GM10248 (cell line): Measurements from ENCODE around the gene CASKIN1.

Experiments
- CTCF ChIA-PET: fragments of 300-600 bp; sonication (Branson Sonifier 250); formaldehyde crosslinking; extraction: SDS; loops from one replicate; lab custom pipeline; 2021; ENCODE audit warnings: antibody characterized with exemption; lab: Yijun Ruan, JAX
- POLR2A ChIA-PET: fragments of 350-650 bp; sonication (Branson Sonifier 250); formaldehyde crosslinking; extraction: SDS; loops from one replicate; lab custom pipeline; 2020; ENCODE audit warnings: antibody characterized with exemption; lab: Yijun Ruan, JAX
- DNase-seq: peaks from one replicate; pipeline ENCODE4 v3.0.0; 2012; ENCODE audit errors: extremely low spot score
- CTCF ChIP-seq: IDR thresholded peaks from 2 replicates; pipeline ENCODE4 v1.5.1; 2012; ENCODE audit warnings: mild to moderate bottlenecking, low read depth; ENCODE audit errors: extremely low read depth, missing control alignments, control extremely low read depth

The CASKIN1 gene

GRCh38 chr16:2184346-2184745 lies 12.1 kb downstream of the CASKIN1 start:
- ChIA-PET POLR2A (no interaction called here), CTCF (no interaction called here)
- no peak for DNase-seq
- TF ChIP-seq CTCF, result no peak

- no peak for TF ChIP-seq CTCF
- CTCF ChIA-PET, result no interaction called here
- DNase-seq, result no peak
- POLR2A ChIA-PET, result interaction anchor here (2.1 kb wide), 1 partner anchor 28 kb away, joined by 8 read pairs; the partner anchor contains the start of gene TRAF7
Measured at GRCh38 chr16:2183671-2184070, 12.7 kb downstream of the CASKIN1 start.

GRCh38 chr16:2181952-2182351 lies 14.5 kb downstream of the CASKIN1 start:
- ChIA-PET CTCF (interaction anchor here (1.2 kb wide), 1 partner anchor 70 kb away, joined by 4 read pairs; the partner anchor contains the start of gene ECI1), POLR2A (interaction anchor here (1.2 to 2.1 kb wide), 2 partner anchors 27 kb away, joined by 6 to 8 read pairs; partner anchors contain the start of gene TRAF7)
- DNase-seq, result no peak
- no peak for TF ChIP-seq CTCF

GRCh38 chr16:2180962-2181923 lies 15.2 kb downstream of the CASKIN1 start:
- CTCF ChIA-PET, result interaction anchor here (1.1 kb wide), 1 partner anchor 70 kb away, joined by 3 read pairs; the partner anchor contains the start of gene ECI1
- no peak for TF ChIP-seq CTCF
- POLR2A ChIA-PET, result interaction anchor here (0.6 to 1.2 kb wide), 2 partner anchors 26 to 664 kb away, joined by 3 to 6 read pairs; partner anchors contain the start of gene TRAF7
- DNase-seq, result no peak

- ChIA-PET POLR2A (no interaction called here), CTCF (interaction anchor here (1.1 kb wide), 1 partner anchor 71 kb away, joined by 3 read pairs; the partner anchor contains the start of gene ECI1)
- DNase-seq, result no peak
- TF ChIP-seq CTCF, result no peak
Measured at GRCh38 chr16:2180461-2180860, 15.9 kb downstream of the CASKIN1 start.

- no peak for TF ChIP-seq CTCF
- no peak for DNase-seq
- ChIA-PET POLR2A (interaction anchor here (0.6 kb wide), 1 partner anchor 25 kb away, joined by 3 read pairs; no protein-coding TSS in a partner anchor), CTCF (no interaction called here)
Measured at GRCh38 chr16:2179576-2179975, 16.8 kb downstream of the CASKIN1 start.
